GM21381 (cell line): Measurements from ENCODE around the gene USP25.

Source experiments
- ATAC-seq: cut with Tn5 transposase; IDR thresholded peaks from one replicate; pipeline ENCODE4 v1.9.1; 2021; ENCODE audit warnings: mild to moderate bottlenecking, moderate library complexity; ENCODE audit not compliant: unreplicated experiment

Gene USP25

GRCh38 chr21:15797577-15798363 is 68.0 kb downstream of the USP25 start:
- ATAC-seq, result no peak

- no peak for ATAC-seq
Measured at GRCh38 chr21:15801352-15801863, 71.6 kb downstream of the USP25 start.

GRCh38 chr21:15804247-15805005 is 74.6 kb downstream of the USP25 start:
- ATAC-seq, result no peak

GRCh38 chr21:15809065-15809464 is 79.3 kb downstream of the USP25 start:
- no peak for ATAC-seq

GRCh38 chr21:15809818-15810217 is 80.0 kb downstream of the USP25 start:
- ATAC-seq, result no peak

- ATAC-seq, result no peak
Measured at GRCh38 chr21:15815285-15815684, 85.5 kb downstream of the USP25 start.

GRCh38 chr21:15820327-15820726 is 90.5 kb downstream of the USP25 start:
- ATAC-seq, result no peak

- no peak for ATAC-seq
Measured at GRCh38 chr21:15820852-15821379, 91.1 kb downstream of the USP25 start.

- no peak for ATAC-seq
Measured at GRCh38 chr21:15823486-15824150, 93.8 kb downstream of the USP25 start.

GRCh38 chr21:15825700-15826099 is 95.9 kb downstream of the USP25 start:
- no peak for ATAC-seq

- ATAC-seq, result peak; percentile 54
Measured at GRCh38 chr21:15826147-15826780, 96.5 kb downstream of the USP25 start.

- ATAC-seq, result no peak
Measured at GRCh38 chr21:15826908-15827601, 97.3 kb downstream of the USP25 start.

GRCh38 chr21:15831497-15831896 is 101.7 kb downstream of the USP25 start:
- no peak for ATAC-seq

- no peak for ATAC-seq
Measured at GRCh38 chr21:15837645-15838044, 107.9 kb downstream of the USP25 start.

GRCh38 chr21:15839026-15839425 is 109.2 kb downstream of the USP25 start:
- no peak for ATAC-seq

- no peak for ATAC-seq
Measured at GRCh38 chr21:15839601-15840000, 109.8 kb downstream of the USP25 start.

GRCh38 chr21:15840406-15840805 is 110.6 kb downstream of the USP25 start:
- ATAC-seq, result no peak

GRCh38 chr21:15841856-15842564 is 112.2 kb downstream of the USP25 start:
- no peak for ATAC-seq

- ATAC-seq, result no peak
Measured at GRCh38 chr21:15842565-15842880, 112.7 kb downstream of the USP25 start.

GRCh38 chr21:15843766-15844165 is 114.0 kb downstream of the USP25 start:
- ATAC-seq, result no peak
